IPS DF 6.9 (cell line): ENCODE data around the gene MACROH2A2.

Experiments
- DNase-seq: peaks from one replicate; pipeline ENCODE4 v3.0.0-alpha.2; 2013; ENCODE audit warnings: low read depth, low spot score
- H3K27ac ChIP-seq: one replicate; pipeline ENCODE4 v1.5.1; 2013; ENCODE audit warnings: low read length, control low read depth
- H3K27me3 ChIP-seq: 2 replicates; pipeline ENCODE4 v1.6.1; 2013; ENCODE audit warnings: mild to moderate bottlenecking, low read length; ENCODE audit not compliant: control insufficient read depth, insufficient read depth
- H3K36me3 ChIP-seq: 2 replicates; pipeline ENCODE4 v1.6.1; 2013; ENCODE audit warnings: low read length; ENCODE audit not compliant: control insufficient read depth, insufficient read depth
- H3K4me1 ChIP-seq: 2 replicates; pipeline ENCODE4 v1.6.1; 2013; ENCODE audit warnings: low read length; ENCODE audit not compliant: control insufficient read depth, insufficient read depth
- H3K4me3 ChIP-seq: 2 replicates; pipeline ENCODE4 v1.5.1; 2013; ENCODE audit warnings: mild to moderate bottlenecking, low read length
- H3K9me3 ChIP-seq: 2 replicates; pipeline ENCODE4 v1.6.1; 2013; ENCODE audit warnings: low read length, inconsistent platforms; ENCODE audit not compliant: control insufficient read depth, insufficient read depth
- WGBS: extraction: QIAGEN DNeasy Blood & Tissue Kit; methylation state at CpG from one replicate; pipeline ENCODE4 v1.1.7; 2013; ENCODE audit warnings: mixed read lengths, missing lambda C conversion rate; ENCODE audit not compliant: insufficient read length, insufficient coverage; 5-methylcytosine and 5-hydroxymethylcytosine counted together

MACROH2A2 gene

DNA sequence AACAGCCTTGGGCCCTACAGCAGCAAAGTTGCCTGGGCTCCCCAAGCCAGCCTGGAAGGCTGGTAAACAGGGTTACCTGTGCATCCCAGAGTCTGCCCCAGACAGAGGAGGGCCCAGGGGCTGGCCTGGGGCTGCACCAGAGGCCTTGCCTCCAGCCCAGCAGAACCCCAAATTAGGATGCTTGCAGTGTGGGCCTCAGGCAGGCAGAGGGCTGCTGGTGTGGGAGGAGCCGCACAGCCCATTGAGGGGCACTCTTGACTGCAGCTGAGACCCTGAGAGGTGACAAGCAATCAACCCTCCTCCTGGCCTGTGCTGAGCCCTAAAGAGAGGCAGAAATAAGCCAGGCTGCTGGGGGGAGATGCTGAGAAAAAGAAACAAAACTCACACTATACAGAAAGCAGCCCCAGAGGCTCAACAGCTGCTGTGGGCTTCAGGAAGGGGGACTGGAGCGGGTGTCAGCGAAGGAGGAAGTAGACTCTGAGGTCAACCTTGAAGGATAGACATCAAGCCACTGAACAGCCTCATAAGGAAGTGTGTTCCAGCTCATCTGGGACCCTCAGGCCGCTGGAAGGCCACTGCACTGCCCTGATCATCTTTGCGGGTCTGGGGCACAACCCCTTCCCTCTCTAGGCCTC, 73.4 kb downstream of the MACROH2A2 start:
- no peaks in the 10 kb centered on the region for H3K4me1 ChIP-seq
- H3K4me3 ChIP-seq: no peak overlapping the region
- H3K9me3 ChIP-seq: no peaks in the 10 kb centered on the region
- DNase-seq: no peak
- no peaks in the 10 kb centered on the region for H3K27me3 ChIP-seq
- H3K36me3 ChIP-seq: no peaks in the 10 kb centered on the region
- H3K27ac ChIP-seq: no peak overlapping the region
- no CpG with 5 or more reads among the region's 5 CpGs for WGBS

DNA sequence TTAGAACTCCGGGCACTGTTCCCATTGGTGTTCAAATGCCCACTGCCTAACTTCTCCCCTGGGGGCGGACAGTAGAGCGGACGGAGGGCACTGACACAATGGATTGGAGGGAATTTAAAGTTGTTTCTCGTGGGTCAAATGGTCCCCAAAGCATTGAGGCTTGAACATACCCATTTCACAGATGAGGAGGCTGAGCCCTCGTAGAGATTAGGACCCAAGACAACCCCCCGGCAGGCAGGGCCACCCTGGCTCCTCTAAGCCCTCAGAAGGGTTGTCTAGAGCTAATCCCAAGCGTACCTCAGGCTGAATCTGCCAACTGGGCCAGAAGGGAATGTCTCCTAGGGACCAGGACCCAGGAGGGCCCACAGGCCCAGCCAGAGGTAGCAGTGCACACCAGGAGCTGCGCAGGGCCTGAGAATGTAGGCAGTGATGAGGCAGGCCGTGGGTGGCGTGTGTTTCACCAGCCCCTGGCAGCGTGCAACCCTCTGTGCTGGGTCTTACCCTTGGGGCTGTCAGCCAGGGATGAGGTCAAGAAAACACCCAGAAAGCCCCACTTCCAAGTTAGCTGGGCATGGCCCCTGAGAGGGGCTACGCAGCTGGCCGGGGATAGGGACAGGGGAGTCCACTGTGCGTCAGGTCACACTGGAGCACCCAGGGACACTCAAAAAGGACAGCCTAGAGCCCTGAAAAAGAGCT, 74.2 kb downstream of the MACROH2A2 start:
- no peaks in the 10 kb centered on the region for H3K36me3 ChIP-seq
- H3K9me3 ChIP-seq: no peaks in the 10 kb centered on the region
- no peak overlapping the region for H3K4me3 ChIP-seq
- H3K27me3 ChIP-seq: peaks cover 2% of the 10 kb centered on the region; the same call in 1 of the 2 replicates
- H3K27ac ChIP-seq: no peak overlapping the region
- H3K4me1 ChIP-seq: no peaks in the 10 kb centered on the region
- no peak for DNase-seq
- no CpG with 5 or more reads among the region's 15 CpGs for WGBS

DNA sequence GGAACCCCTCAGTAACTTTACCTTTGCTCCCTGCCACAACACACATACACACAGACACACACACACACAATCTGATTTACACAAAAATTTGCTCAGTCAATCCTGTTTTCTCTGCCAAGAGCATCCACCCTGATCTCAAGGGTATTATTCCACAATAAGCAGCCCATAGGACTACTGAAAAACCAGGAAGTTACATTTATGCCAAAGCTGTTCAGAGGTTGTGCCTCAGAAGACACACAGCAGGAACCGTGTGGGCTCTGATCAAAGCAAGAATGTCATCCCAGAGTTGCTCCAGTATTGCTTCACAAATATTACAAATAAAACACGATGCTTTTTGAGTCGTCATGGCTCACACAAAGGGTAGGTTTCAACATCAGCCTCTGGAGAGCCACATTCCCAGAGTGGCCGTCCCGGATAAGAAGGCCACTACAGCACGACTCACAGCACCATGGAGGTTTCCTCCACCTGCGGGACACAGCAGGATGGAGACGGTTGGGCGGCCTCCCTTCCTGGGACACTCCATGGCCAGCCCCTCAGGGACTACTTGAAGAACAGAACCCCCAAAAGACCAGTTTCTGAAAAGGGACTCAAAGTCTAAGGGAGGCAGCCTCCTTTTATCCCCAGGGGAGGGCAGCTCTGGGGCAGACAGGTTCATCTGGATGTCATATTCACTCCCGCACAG, 78.4 kb downstream of the MACROH2A2 start:
- no CpG with 5 or more reads among the region's 10 CpGs for WGBS
- Histone ChIP-seq H3K9me3 (no peaks in the 10 kb centered on the region), H3K4me3 (no peak overlapping the region), H3K27ac (no peak overlapping the region), H3K27me3 (peaks cover 3% of the 10 kb centered on the region; the same call in 1 of the 2 replicates), H3K4me1 (no peaks in the 10 kb centered on the region), H3K36me3 (no peaks in the 10 kb centered on the region)
- no peak for DNase-seq

GRCh38 chr10:70131560-70131937, 78.9 kb downstream of the MACROH2A2 start:
- no peak for DNase-seq
- Histone ChIP-seq H3K4me1 (no peaks in the 10 kb centered on the region), H3K27ac (no peak overlapping the region), H3K27me3 (peaks cover 3% of the 10 kb centered on the region; the same call in 1 of the 2 replicates), H3K9me3 (no peaks in the 10 kb centered on the region), H3K4me3 (no peak overlapping the region), H3K36me3 (no peaks in the 10 kb centered on the region)
- no CpG with 5 or more reads among the region's 4 CpGs for WGBS

DNA sequence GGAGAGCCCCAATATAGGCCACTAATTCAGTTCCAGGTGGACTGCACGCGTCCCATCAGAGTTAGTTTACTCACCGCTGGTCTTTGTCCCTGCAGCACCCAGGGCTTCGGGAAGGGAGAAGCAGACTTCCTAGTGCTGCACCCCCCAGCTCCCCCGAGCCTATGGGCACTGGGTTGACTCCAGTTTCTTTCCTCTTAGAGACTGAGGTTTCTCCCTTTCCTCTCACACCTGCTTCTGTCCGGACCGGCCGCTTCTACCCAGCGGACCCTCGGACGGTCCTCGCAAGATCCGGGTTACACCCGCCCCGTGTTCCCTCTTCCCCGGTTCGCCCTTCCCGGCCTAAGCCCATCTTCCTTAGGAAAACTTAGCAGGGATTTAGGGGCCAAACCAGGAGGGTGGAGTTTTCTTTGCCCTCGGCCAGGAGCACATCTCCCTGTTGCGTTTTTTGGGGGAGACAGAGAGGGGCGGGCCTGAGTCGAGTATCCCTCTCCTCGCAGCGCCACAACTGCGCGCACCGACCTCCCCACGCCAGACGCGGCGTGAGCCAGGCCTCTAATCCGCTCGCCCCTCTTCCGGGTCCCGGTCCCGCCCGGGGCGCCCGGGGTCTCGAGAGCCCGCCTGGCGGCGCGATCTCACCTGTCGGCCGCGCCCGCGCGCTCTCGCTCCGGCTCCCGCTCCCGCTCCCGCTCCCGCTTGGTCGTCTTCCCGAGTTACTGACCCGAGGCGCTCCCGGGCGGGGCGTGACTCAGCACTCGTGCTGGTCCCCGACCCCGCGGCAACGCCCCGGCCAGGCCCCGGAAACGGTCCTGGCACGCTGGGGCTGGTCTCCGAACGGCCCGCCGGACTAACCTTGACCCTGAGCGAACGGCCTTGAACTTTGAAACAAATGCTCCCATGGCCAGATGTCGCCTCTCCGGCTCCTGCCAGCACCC, 79.7 kb downstream of the MACROH2A2 start, which contains the start of gene AIFM2:
TSS of gene AIFM2 (minus strand) at position 728 of the 932 bp plus-strand sequence. CDS start 8,741 bp downstream, outside the sequence.
- WGBS: no CpG with 5 or more reads among the region's 80 CpGs
- Histone ChIP-seq H3K4me1 (no peaks in the 10 kb centered on the region), H3K36me3 (no peaks in the 10 kb centered on the region), H3K9me3 (no peaks in the 10 kb centered on the region), H3K4me3 (peak within 1 kb of the TSS; percentile 57; the same call in 1 of the 2 replicates), H3K27ac (no peak within 1 kb of the TSS), H3K27me3 (peaks cover 3% of the 10 kb centered on the region; the same call in 1 of the 2 replicates)
- no peak for DNase-seq

- Histone ChIP-seq H3K36me3 (0 out of 2 replicates have a peak, but pooled peaks cover 2% of the 10 kb centered on the region), H3K27me3 (peaks cover 3% of the 10 kb centered on the region; the same call in 1 of the 2 replicates), H3K9me3 (no peaks in the 10 kb centered on the region), H3K27ac (no peak overlapping the region), H3K4me3 (no peak overlapping the region), H3K4me1 (no peaks in the 10 kb centered on the region)
- WGBS: no CpG with 5 or more reads among the region's 3 CpGs
- DNase-seq: no peak
Observed at GRCh38 chr10:70135046-70135445, 82.4 kb downstream of the MACROH2A2 start.

- Histone ChIP-seq H3K27me3 (peaks cover 3% of the 10 kb centered on the region; the same call in 1 of the 2 replicates), H3K9me3 (no peaks in the 10 kb centered on the region), H3K36me3 (0 out of 2 replicates have a peak, but pooled peaks cover 2% of the 10 kb centered on the region)
Observed at GRCh38 chr10:70135684-70136083, 83.0 kb downstream of the MACROH2A2 start.

DNA sequence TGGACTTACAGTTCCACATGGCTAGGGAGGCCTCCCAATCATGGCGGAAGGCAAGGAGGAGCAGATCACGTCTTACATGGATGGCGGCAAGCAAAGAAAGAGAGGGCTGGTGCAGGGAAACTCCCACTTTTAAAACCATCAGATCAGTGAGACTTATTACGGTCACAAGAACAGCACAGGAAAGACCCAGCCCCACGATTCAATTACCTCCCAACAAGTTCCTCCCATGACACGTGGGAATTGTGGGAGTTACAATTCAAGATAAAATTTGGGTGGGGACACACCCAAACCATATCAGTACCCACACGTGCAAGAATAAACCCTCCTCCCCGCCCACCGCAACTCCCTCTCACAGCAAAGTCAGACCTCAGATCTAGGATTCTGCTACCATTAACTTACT, 84.5 kb downstream of the MACROH2A2 start:
- H3K27ac ChIP-seq: no peak overlapping the region
- no peak for DNase-seq
- no peak overlapping the region for H3K4me3 ChIP-seq
- H3K4me1 ChIP-seq: no peaks in the 10 kb centered on the region
- H3K36me3 ChIP-seq: 0 out of 2 replicates have a peak, but pooled peaks cover 2% of the 10 kb centered on the region
- no peaks in the 10 kb centered on the region for H3K9me3 ChIP-seq
- no CpG with 5 or more reads among the region's 9 CpGs for WGBS
- no peaks in the 10 kb centered on the region; the same call in 1 of the 2 replicates for H3K27me3 ChIP-seq

More at GRCh38 chr10:70135684-70136083, 83.0 kb downstream of the MACROH2A2 start:
- no peak overlapping the region for H3K4me3 ChIP-seq
- H3K27ac ChIP-seq: no peak overlapping the region
- H3K4me1 ChIP-seq: no peaks in the 10 kb centered on the region
- WGBS: no CpG with 5 or more reads among the region's 7 CpGs
- DNase-seq: no peak

GRCh38 chr10:70137927-70138883, 85.6 kb downstream of the MACROH2A2 start:
- Histone ChIP-seq H3K4me1 (no peaks in the 10 kb centered on the region), H3K4me3 (no peak overlapping the region), H3K9me3 (no peaks in the 10 kb centered on the region), H3K27ac (no peak overlapping the region), H3K36me3 (0 out of 2 replicates have a peak, but pooled peaks cover 2% of the 10 kb centered on the region), H3K27me3 (no peaks in the 10 kb centered on the region; the same call in 1 of the 2 replicates)
- no peak for DNase-seq
- no CpG with 5 or more reads among the region's 14 CpGs for whole genome bisulfite sequencing
